Activated CD4-positive, alpha-beta T cell treated with anti-CD3 and anti-CD28 coated beads for 24 hours (primary cell): Measurements from ENCODE around the gene VAPB.

Experiments used
- DNase-seq, 2 donors: peaks; one replicate each; pipeline ENCODE4 v3.0.0-alpha.2; 2020; ENCODE audit warnings: low read depth in 2 of 2

VAPB gene

GRCh38 chr20:58377766-58378401 lies 11.1 kb upstream of the VAPB start:
- no peak for DNase-seq

GRCh38 chr20:58378704-58379103 lies 10.3 kb upstream of the VAPB start:
- DNase-seq, result no peak

- DNase-seq, result no peak
These were observed 7.4 kb upstream of the VAPB start for GRCh38 chr20:58381627-58382026.

GRCh38 chr20:58382096-58382495 lies 6.9 kb upstream of the VAPB start:
- no peak for DNase-seq

GRCh38 chr20:58384821-58385220 lies 4.2 kb upstream of the VAPB start:
- no peak for DNase-seq

- no peak for DNase-seq
These were observed 914 bp upstream of the VAPB start for GRCh38 chr20:58388028-58388601.

GRCh38 chr20:58389324-58389967 lies 417 bp downstream of the VAPB start:
- no peak for DNase-seq

- DNase-seq, result no peak
These were observed 1.1 kb downstream of the VAPB start for GRCh38 chr20:58389968-58390658.

GRCh38 chr20:58390659-58391035 lies 1.6 kb downstream of the VAPB start:
- DNase-seq, result no peak

- no peak for DNase-seq
These were observed 3.3 kb downstream of the VAPB start for GRCh38 chr20:58392286-58392685.

GRCh38 chr20:58393299-58393698 lies 4.3 kb downstream of the VAPB start:
- no peak for DNase-seq

GRCh38 chr20:58394801-58395200 lies 5.8 kb downstream of the VAPB start:
- DNase-seq, result no peak

- DNase-seq, result no peak
These were observed 6.6 kb downstream of the VAPB start for GRCh38 chr20:58395604-58396003.

GRCh38 chr20:58397429-58397828 lies 8.4 kb downstream of the VAPB start:
- no peak for DNase-seq

GRCh38 chr20:58398254-58398653 lies 9.2 kb downstream of the VAPB start:
- no peak for DNase-seq

- DNase-seq, result no peak
These were observed 10.9 kb downstream of the VAPB start for GRCh38 chr20:58399926-58400325.

GRCh38 chr20:58401162-58401561 lies 12.1 kb downstream of the VAPB start:
- no peak for DNase-seq

- DNase-seq, result no peak
These were observed 13.3 kb downstream of the VAPB start for GRCh38 chr20:58402305-58402704.

- DNase-seq, result no peak
These were observed 13.8 kb downstream of the VAPB start for GRCh38 chr20:58402827-58403226.

GRCh38 chr20:58403272-58403671 lies 14.2 kb downstream of the VAPB start:
- DNase-seq, result no peak

GRCh38 chr20:58405504-58406291 lies 16.7 kb downstream of the VAPB start:
- DNase-seq, result no peak

- no peak for DNase-seq
These were observed 17.5 kb downstream of the VAPB start for GRCh38 chr20:58406422-58407001.
